Activated CD4-positive, alpha-beta T cell treated with anti-CD3 and anti-CD28 coated beads, Interleukin-2, amount 50 U/mL, for 4 hours (primary cell): ENCODE measurements around the gene SNTA1.
"Not testable (repeated sequence)": the region's sequence is repeated elsewhere in the genome, so short reads cannot be mapped to it uniquely, and the experiment has no call there.

ENCODE experiments used
- DNase-seq, 2 experiments: peaks; one replicate each; pipeline ENCODE4 v3.0.0-alpha.2; 2020

Gene SNTA1

GRCh38 chr20:33423875-33424274, 19.7 kb downstream of the SNTA1 start:
- not testable (repeated sequence) for DNase-seq

- DNase-seq: no peak
These were observed 20.3 kb downstream of the SNTA1 start for GRCh38 chr20:33423141-33423834.

- no peak for DNase-seq
These were observed 24.2 kb downstream of the SNTA1 start for GRCh38 chr20:33419140-33419974.

- DNase-seq: no peak
These were observed 25.5 kb downstream of the SNTA1 start for GRCh38 chr20:33418033-33418432.

GRCh38 chr20:33415948-33416347, 27.6 kb downstream of the SNTA1 start:
- DNase-seq: no peak

GRCh38 chr20:33412484-33412838, 31.1 kb downstream of the SNTA1 start:
- no peak for DNase-seq

- DNase-seq: no peak
These were observed 31.7 kb downstream of the SNTA1 start for GRCh38 chr20:33411711-33412483.

- no peak for DNase-seq
These were observed 32.3 kb downstream of the SNTA1 start for GRCh38 chr20:33411242-33411641.

- DNase-seq: no peak
These were observed 33.4 kb downstream of the SNTA1 start for GRCh38 chr20:33410081-33410742.

GRCh38 chr20:33408716-33409654, 34.6 kb downstream of the SNTA1 start:
- DNase-seq: no peak

- no peak for DNase-seq
These were observed 35.2 kb downstream of the SNTA1 start for GRCh38 chr20:33408313-33408712.

GRCh38 chr20:33407796-33408195, 35.8 kb downstream of the SNTA1 start:
- DNase-seq: no peak

- DNase-seq: no peak
These were observed 36.3 kb downstream of the SNTA1 start for GRCh38 chr20:33407251-33407650.

- no peak for DNase-seq
These were observed 39.3 kb downstream of the SNTA1 start for GRCh38 chr20:33404281-33404680.

- DNase-seq: no peak
These were observed 41.6 kb downstream of the SNTA1 start for GRCh38 chr20:33401921-33402369.

- peak; percentile 78 to 80 for DNase-seq
These were observed 42.2 kb downstream of the SNTA1 start, which contains the start of gene CDK5RAP1 for GRCh38 chr20:33401184-33401920. Gene CDK5RAP1 (minus strand): TSS chr20:33401519. CDS start chr20:33397064, 4,455 bp downstream.

- no peak for DNase-seq
These were observed 42.8 kb downstream of the SNTA1 start for GRCh38 chr20:33400812-33401183.

- no peak for DNase-seq
These were observed 43.6 kb downstream of the SNTA1 start for GRCh38 chr20:33399924-33400323.

- no peak for DNase-seq
These were observed 48.8 kb downstream of the SNTA1 start for GRCh38 chr20:33394718-33395117.

GRCh38 chr20:33393609-33394008, 50.0 kb downstream of the SNTA1 start:
- no peak for DNase-seq
